Heart left ventricle (tissue), 16 donors: ENCODE data around the gene FGD3. TPM values are rescaled to one million over a fixed set of nuclear protein-coding genes. Genes with fewer than 3 reads are reported as not detected.
A peak's percentile ranks its signal among the peaks of the same experiment; 100 is the strongest.

Experiments
- ATAC-seq, 4 donors: fragments of 200-7000 bp; cut with Tn5 transposase; one replicate each; pipeline ENCODE4 v1.9.1; 2020 to 2022; ENCODE audit warnings: moderate library complexity in 4 of 4, mild to moderate bottlenecking in 3 of 4, moderate number of reproducible peaks in 1 of 4
- DNase-seq, 5 donors: peaks; one replicate each; pipeline ENCODE4 v3.0.0-alpha.2; 2020
- H3K27ac ChIP-seq, 12 donors: fragments of 200-600 bp; sonication (generic) in 4 of 12; one replicate each; pipeline versions ENCODE4 v1.5.0 to v1.8.0; 2016 to 2022; ENCODE audit warnings: mild to moderate bottlenecking in 2 of 12
- H3K27me3 ChIP-seq, 9 donors: fragments of 200-600 bp; sonication (generic) in 2 of 9; one replicate each; pipeline versions ENCODE4 v1.5.1 to v1.8.0; 2016 to 2022; ENCODE audit warnings: mild to moderate bottlenecking in 3 of 9
- H3K36me3 ChIP-seq, 9 donors: fragments of 200-600 bp; sonication (generic) in 2 of 9; one replicate each; pipeline versions ENCODE4 v1.5.0 to v1.8.0; 2018 to 2022; ENCODE audit warnings: mild to moderate bottlenecking in 2 of 9
- H3K4me1 ChIP-seq, 12 donors: fragments of 200-600 bp; sonication (generic) in 4 of 12; one replicate each; pipeline versions ENCODE4 v1.5.0 to v1.8.0; 2016 to 2022; ENCODE audit warnings: mild to moderate bottlenecking in 3 of 12
- H3K4me3 ChIP-seq, 12 donors: fragments of 200-600 bp; sonication (generic) in 4 of 12; one replicate each; pipeline versions ENCODE4 v1.5.0 to v1.8.0; 2017 to 2022; ENCODE audit warnings: mild to moderate bottlenecking in 9 of 12, moderate library complexity in 4 of 12
- H3K9me3 ChIP-seq, 12 donors: fragments of 200-600 bp; sonication (generic) in 4 of 12; one replicate each; pipeline versions ENCODE4 v1.5.0 to v1.8.0; 2016 to 2022; ENCODE audit warnings: mild to moderate bottlenecking in 1 of 12
- POLR2A ChIP-seq, 2 donors: fragments of 450-650 bp; IDR thresholded peaks; one replicate each; pipeline ENCODE4 v1.6.1; 2017; ENCODE audit warnings: antibody characterized with exemption in 2 of 2, mild to moderate bottlenecking in 2 of 2, moderate library complexity in 2 of 2
- WGBS, 4 donors: extraction: QIAGEN DNeasy Blood & Tissue Kit in 2 of 4; methylation state at CpG; one replicate each; pipeline versions ENCODE4 v1.1.5 to v1.1.7; 2013 to 2018; 5-methylcytosine and 5-hydroxymethylcytosine counted together
- intact Hi-C, 10 donors: fragments of 100-400 bp; cut with DNase I; formaldehyde crosslinking; loops; one replicate each; pipeline versions ENCODE4 v1.11.1 to v1.14.2; 2022
- polyA plus RNA-seq, 2 donors: library from polyadenylated mRNA; stranded (reverse); fragments of 200-250 nt; gene quantifications; one replicate each; pipeline ENCODE4 v1.2.3, GENCODE V29; 2013
- total RNA-seq, 9 donors: library from RNA; depleted of rRNA in 2 of 9; stranded (reverse); fragments of >200 nt in 2 of 9; fragmentation: NEBNext Ultra II Directional in 3 of 9; extraction: Animal tissue kit (Norgen Biotek cat#: 25700) in 3 of 9; gene quantifications; one replicate each; pipeline versions ENCODE4 v1.1.0 to v1.2.4, GENCODE V29; 2016 to 2023
- TF ChIP-seq, protein P1 (sequence below), 12 donors: fragments of 200-600 bp; sonication (generic) in 4 of 12; IDR thresholded peaks; one replicate each; pipeline versions ENCODE4 v1.5.0 to v1.8.0; 2018 to 2022; ENCODE audit warnings: antibody characterized with exemption in 12 of 12, mild to moderate bottlenecking in 5 of 12
- donor health status: ischemic (EF 13 %, LVEDD 7.1; RV severe dilation, severe dysfunction).
- donor health status: healthy with polysubstance abuse.
- donor health status: DM: no; HTN: yes; CAD: no.
- donor health status: DM: no; HTN: no; CAD: no.
- donor health status: ischemic (EF 25% LVEDD 6.9; RV normal size, moderate dysfunction).
- donor health status: ischemic (EF 25% LVEDD 5.7; RV mildly dilated, moderate dysfunction).
- donor health status: healthy.
- donor health status: DM: yes; HTN: yes; CAD: no.
- donor health status: ischemic (EF 35%, LVEDD 5.7; RV mildly dilated, moderate dysfunction).
- donor health status: nonischemic (EF 11% LVEDD 7.7; RV severe dilation, severe dysfunction).
- donor health status: DM: yes; HTN: yes; CAD: no.
- donor health status: PGD.
- donor health status: ischemic (EF 29% LVEDD 5.4; RV normal size, mild dysfunction).
- donor health status: nonischemic (EF 23%, LVEDD 6.1; RV moderate dilation, normal function).

The FGD3 gene
- total and polyA plus RNA-seq, 11 donors = 1.2 to 11.2 (median 1.8) TPM

DNA sequence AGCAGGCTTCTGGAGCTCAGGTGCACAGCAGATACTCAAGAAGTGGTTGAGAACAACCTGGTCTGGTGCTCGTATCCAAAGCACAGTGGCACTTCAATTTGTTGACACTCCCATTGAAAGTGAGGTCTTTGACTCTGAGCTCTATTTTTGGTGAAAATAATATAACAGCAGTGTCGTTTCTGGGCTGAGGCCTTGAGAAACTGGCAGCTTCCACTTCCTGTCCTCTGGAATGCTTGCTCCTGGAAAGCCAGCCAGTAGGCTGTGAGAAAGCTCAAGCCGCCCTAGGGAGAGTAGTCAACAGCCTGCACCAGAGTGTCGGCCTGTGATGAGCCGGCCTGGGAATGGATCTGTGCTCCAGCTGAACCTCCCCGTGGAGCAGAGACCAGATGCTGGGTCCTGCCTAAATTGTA is 104.4 kb downstream of the FGD3 start:
- 34 to 51% (median 44%) methylated on average over 6 of the region's 6 CpGs for WGBS, 4 donors
- Histone ChIP-seq H3K9me3 (no peaks in the 10 kb centered on the region), H3K27me3 (no peaks in the 10 kb centered on the region), H3K4me1 (peaks cover 0 to 18% (median 8%) of the 10 kb centered on the region in 12 donors), H3K4me3 (no peak overlapping the region), H3K27ac (peak overlapping the region in 9 of 12 donors; percentile 5 to 65 (median 49)), H3K36me3 (no peaks in the 10 kb centered on the region)
- DNase-seq = peak in 4 of 5 donors; percentile 56 to 70 (median 61)
- TF ChIP-seq, protein P1, sequence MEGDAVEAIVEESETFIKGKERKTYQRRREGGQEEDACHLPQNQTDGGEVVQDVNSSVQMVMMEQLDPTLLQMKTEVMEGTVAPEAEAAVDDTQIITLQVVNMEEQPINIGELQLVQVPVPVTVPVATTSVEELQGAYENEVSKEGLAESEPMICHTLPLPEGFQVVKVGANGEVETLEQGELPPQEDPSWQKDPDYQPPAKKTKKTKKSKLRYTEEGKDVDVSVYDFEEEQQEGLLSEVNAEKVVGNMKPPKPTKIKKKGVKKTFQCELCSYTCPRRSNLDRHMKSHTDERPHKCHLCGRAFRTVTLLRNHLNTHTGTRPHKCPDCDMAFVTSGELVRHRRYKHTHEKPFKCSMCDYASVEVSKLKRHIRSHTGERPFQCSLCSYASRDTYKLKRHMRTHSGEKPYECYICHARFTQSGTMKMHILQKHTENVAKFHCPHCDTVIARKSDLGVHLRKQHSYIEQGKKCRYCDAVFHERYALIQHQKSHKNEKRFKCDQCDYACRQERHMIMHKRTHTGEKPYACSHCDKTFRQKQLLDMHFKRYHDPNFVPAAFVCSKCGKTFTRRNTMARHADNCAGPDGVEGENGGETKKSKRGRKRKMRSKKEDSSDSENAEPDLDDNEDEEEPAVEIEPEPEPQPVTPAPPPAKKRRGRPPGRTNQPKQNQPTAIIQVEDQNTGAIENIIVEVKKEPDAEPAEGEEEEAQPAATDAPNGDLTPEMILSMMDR (IDR thresholded peaks at IDR 0.05) = no peak
- TF ChIP-seq POLR2A (IDR thresholded peaks at IDR 0.05) = no peak
- intact Hi-C loops = loop anchor here in 1 of 10 donors (5.0 kb wide), 1 partner anchor 46 kb away; the partner anchor contains the start of gene CARD19
- peak; percentile 56 to 83 (median 74) for ATAC-seq

DNA sequence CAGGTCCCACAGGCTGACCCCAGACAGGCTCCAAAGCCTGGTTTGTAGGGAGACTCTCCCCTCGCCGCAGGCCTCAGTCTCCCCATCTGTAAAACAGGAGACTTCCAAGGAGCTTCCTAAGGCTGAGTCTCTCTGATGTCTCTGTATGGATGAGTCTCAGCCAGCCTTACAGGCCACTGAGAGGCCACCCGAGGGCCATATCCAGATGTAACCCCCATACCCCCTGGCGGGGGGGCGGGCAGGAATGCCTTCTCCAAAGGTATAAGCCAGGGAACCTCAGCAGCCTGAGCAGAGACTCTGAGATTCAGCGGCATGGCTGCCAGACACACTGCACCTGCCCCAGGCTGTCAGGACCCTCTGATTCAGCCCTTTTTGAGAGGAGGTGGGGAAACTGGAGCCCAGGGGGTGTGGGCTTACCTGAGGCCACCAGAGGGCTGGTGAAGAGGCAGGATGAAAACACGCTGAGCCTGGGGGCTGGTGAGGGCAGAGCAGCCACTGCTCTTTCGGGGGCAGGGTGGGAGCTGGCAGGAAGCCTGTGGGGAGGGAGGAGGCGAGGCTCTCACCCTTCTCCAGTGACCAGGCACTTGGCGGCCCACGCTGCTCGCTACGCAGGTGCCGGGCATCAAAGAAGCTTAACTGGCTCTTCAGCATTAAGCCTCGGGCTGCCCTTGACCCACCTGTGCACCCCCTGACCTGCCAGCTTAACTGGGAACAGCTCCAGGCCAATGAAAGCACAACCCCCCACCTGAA is 105.6 kb downstream of the FGD3 start:
- intact Hi-C loops = loop anchor here in 1 of 10 donors (5.0 kb wide), 1 partner anchor 44 kb away; the partner anchor contains the start of gene CARD19
- Histone ChIP-seq H3K27ac (no peak overlapping the region), H3K9me3 (no peaks in the 10 kb centered on the region), H3K36me3 (no peaks in the 10 kb centered on the region), H3K4me3 (no peak overlapping the region), H3K4me1 (peaks cover 0 to 18% (median 8%) of the 10 kb centered on the region in 12 donors), H3K27me3 (no peaks in the 10 kb centered on the region)
- 84 to 95% (median 94%) methylated on average over 13 to 15 of the region's 15 CpGs for WGBS, 4 donors
- ATAC-seq (no peak), DNase-seq (peak in 2 of 5 donors; percentile 20 to 39)
- TF ChIP-seq, protein P1 (IDR thresholded peaks at IDR 0.05) = no peak
- no peak for TF ChIP-seq POLR2A (IDR thresholded peaks at IDR 0.05)

DNA sequence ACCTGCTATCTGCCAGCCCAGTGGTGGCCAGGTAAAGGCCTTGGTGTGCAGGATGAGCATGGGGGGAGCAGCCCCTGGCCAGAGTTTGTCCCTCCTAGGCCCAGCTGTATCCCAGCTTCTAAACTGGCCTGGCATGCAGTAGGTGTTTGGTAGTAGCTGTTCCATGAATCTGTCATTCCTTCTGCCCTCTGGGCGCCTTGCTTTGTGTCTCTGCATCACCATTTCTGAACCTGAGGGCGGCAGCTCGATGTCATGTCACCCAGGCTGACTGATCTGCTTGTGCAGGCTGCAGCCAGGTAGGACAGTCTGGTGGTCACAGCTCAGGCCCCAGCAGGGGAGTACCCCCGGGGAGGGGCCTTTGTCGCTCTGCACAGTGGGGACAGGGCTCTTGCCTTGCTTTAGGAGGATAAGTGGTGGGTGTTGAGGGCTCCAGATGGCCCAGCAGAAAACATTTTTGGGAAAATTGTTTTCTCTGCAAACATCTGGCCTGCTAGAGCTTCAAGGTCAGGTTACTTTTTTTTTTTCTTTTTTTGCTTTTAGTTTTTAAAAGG is 106.5 kb downstream of the FGD3 start:
- 91 to 97% (median 95%) methylated on average over 4 to 5 of the region's 5 CpGs for WGBS, 4 donors
- TF ChIP-seq, protein P1 (IDR thresholded peaks at IDR 0.05) = no peak
- no peak for TF ChIP-seq POLR2A (IDR thresholded peaks at IDR 0.05)
- Histone ChIP-seq H3K4me1 (peaks cover 0 to 25% (median 13%) of the 10 kb centered on the region in 12 donors), H3K9me3 (no peaks in the 10 kb centered on the region), H3K36me3 (no peaks in the 10 kb centered on the region), H3K27ac (no peak overlapping the region), H3K4me3 (no peak overlapping the region), H3K27me3 (peaks cover 0 to 7% (median 0%) of the 10 kb centered on the region in 9 donors)
- DNase-seq = peak in 1 of 5 donors; percentile 48
- intact Hi-C loops = loop anchor here in 1 of 10 donors (5.0 kb wide), 1 partner anchor 43 kb away; the partner anchor contains the start of gene CARD19
- ATAC-seq = no peak
